ENCODE results near the gene SAMD4A. TPM values are rescaled to one million over a fixed set of nuclear protein-coding genes. Genes with fewer than 3 reads are reported as not detected.

The SAMD4A gene
- 44.2 and 57.2 TPM in 2 replicates for total RNA-seq

GRCh38 chr14:54566410-54567223 is at the start of gene SAMD4A:
SAMD4A (plus strand) TSS chr14:54567128; CDS start chr14:54567917, 789 bp downstream.
- DNase-seq: peak; percentile 88

GRCh38 chr14:54524410-54524809 is 42.5 kb upstream of the SAMD4A start:
- DNase-seq: no peak

- no peak for DNase-seq
These were observed 38.0 kb upstream of the SAMD4A start for GRCh38 chr14:54528973-54529372.

- DNase-seq: peak; percentile 92
These were observed 37.1 kb upstream of the SAMD4A start for GRCh38 chr14:54529811-54530210.

GRCh38 chr14:54532111-54533012 is 34.6 kb upstream of the SAMD4A start:
- DNase-seq: no peak

GRCh38 chr14:54533100-54533499 is 33.8 kb upstream of the SAMD4A start:
- DNase-seq: no peak

GRCh38 chr14:54535126-54535525 is 31.8 kb upstream of the SAMD4A start:
- no peak for DNase-seq

GRCh38 chr14:54535646-54536045 is 31.3 kb upstream of the SAMD4A start:
- DNase-seq: no peak

- DNase-seq: no peak
These were observed 29.3 kb upstream of the SAMD4A start for GRCh38 chr14:54537651-54538050.

GRCh38 chr14:54538055-54538454 is 28.9 kb upstream of the SAMD4A start:
- DNase-seq: no peak

GRCh38 chr14:54547583-54547982 is 19.3 kb upstream of the SAMD4A start:
- no peak for DNase-seq

GRCh38 chr14:54548491-54548890 is 18.4 kb upstream of the SAMD4A start:
- no peak for DNase-seq

GRCh38 chr14:54549862-54550261 is 17.1 kb upstream of the SAMD4A start:
- DNase-seq: peak; percentile 30

- DNase-seq: no peak
These were observed 16.4 kb upstream of the SAMD4A start for GRCh38 chr14:54550514-54550913.

GRCh38 chr14:54554401-54554800 is 12.5 kb upstream of the SAMD4A start:
- no peak for DNase-seq

GRCh38 chr14:54555651-54556050 is 11.3 kb upstream of the SAMD4A start:
- peak; percentile 20 for DNase-seq

- no peak for DNase-seq
These were observed 10.4 kb upstream of the SAMD4A start for GRCh38 chr14:54556535-54556934.

GRCh38 chr14:54562334-54562733 is 4.6 kb upstream of the SAMD4A start:
- no peak for DNase-seq

- peak; percentile 73 for DNase-seq
These were observed 2.7 kb upstream of the SAMD4A start for GRCh38 chr14:54564071-54564867.

GRCh38 chr14:54564868-54565784 is 1.8 kb upstream of the SAMD4A start:
- peak; percentile 68 for DNase-seq

GRCh38 chr14:54565785-54566409 is 1.0 kb upstream of the SAMD4A start:
- peak; percentile 94 for DNase-seq
